HUES6 (cell line): ENCODE data around the gene SDK1.

Experiments
- H3K27ac ChIP-seq: 2 replicates; pipeline ENCODE4 v1.7.0; 2013; ENCODE audit warnings: low read depth, mild to moderate bottlenecking, low read length, inconsistent platforms
- H3K27me3 ChIP-seq: 2 replicates; pipeline ENCODE4 v1.6.1; 2013; ENCODE audit warnings: low read length; ENCODE audit not compliant: control insufficient read depth, insufficient read depth
- H3K36me3 ChIP-seq: 2 replicates; pipeline ENCODE4 v1.6.1; 2013; ENCODE audit warnings: low read length; ENCODE audit not compliant: control insufficient read depth, insufficient read depth
- H3K4me1 ChIP-seq: 2 replicates; pipeline ENCODE4 v1.6.1; 2013; ENCODE audit warnings: low read length; ENCODE audit not compliant: control insufficient read depth, insufficient read depth
- H3K4me3 ChIP-seq: 2 replicates; pipeline ENCODE4 v1.5.1; 2013; ENCODE audit warnings: low read depth, low read length
- H3K9ac ChIP-seq: one replicate; pipeline ENCODE4 v1.6.1; 2013; ENCODE audit warnings: mild to moderate bottlenecking, low read length
- H3K9me3 ChIP-seq: 2 replicates; pipeline ENCODE4 v1.6.1; 2013; ENCODE audit warnings: low read depth, low read length; ENCODE audit not compliant: control insufficient read depth, insufficient read depth

SDK1 gene

DNA sequence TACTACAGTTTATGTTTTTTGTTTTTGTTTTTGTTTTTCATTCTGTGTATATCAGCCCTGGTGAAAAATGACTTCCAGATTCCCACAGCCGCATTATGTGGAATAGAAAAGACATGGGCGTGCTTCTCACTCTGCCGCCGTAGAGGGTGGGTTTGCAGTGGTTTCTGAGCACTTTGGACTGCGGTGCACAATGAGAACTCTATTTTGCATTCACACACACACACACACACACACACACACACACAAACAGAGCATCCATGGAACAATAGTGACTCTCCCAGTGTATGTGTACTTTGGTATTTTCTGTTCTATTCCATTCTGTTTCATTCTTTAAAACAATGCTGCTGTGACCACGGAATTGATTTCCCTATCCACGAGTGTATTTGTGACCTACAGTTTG, 723.8 kb downstream of the SDK1 start:
- Histone ChIP-seq H3K4me3 (no peak overlapping the region), H3K27ac (no peak overlapping the region), H3K27me3 (no peaks in the 10 kb centered on the region), H3K9me3 (peaks cover 6% of the 10 kb centered on the region), H3K4me1 (no peaks in the 10 kb centered on the region), H3K36me3 (no peaks in the 10 kb centered on the region), H3K9ac (no peak overlapping the region)

- no peaks in the 10 kb centered on the region for H3K27me3 ChIP-seq
- peaks cover 6% of the 10 kb centered on the region; the same call in 1 of the 2 replicates for H3K9me3 ChIP-seq
- H3K4me1 ChIP-seq: no peaks in the 10 kb centered on the region
- H3K36me3 ChIP-seq: no peaks in the 10 kb centered on the region
- H3K27ac ChIP-seq: no peak overlapping the region
- no peak overlapping the region for H3K9ac ChIP-seq
- no peak overlapping the region for H3K4me3 ChIP-seq
These were observed 724.2 kb downstream of the SDK1 start for GRCh38 chr7:4025210-4025609.

DNA sequence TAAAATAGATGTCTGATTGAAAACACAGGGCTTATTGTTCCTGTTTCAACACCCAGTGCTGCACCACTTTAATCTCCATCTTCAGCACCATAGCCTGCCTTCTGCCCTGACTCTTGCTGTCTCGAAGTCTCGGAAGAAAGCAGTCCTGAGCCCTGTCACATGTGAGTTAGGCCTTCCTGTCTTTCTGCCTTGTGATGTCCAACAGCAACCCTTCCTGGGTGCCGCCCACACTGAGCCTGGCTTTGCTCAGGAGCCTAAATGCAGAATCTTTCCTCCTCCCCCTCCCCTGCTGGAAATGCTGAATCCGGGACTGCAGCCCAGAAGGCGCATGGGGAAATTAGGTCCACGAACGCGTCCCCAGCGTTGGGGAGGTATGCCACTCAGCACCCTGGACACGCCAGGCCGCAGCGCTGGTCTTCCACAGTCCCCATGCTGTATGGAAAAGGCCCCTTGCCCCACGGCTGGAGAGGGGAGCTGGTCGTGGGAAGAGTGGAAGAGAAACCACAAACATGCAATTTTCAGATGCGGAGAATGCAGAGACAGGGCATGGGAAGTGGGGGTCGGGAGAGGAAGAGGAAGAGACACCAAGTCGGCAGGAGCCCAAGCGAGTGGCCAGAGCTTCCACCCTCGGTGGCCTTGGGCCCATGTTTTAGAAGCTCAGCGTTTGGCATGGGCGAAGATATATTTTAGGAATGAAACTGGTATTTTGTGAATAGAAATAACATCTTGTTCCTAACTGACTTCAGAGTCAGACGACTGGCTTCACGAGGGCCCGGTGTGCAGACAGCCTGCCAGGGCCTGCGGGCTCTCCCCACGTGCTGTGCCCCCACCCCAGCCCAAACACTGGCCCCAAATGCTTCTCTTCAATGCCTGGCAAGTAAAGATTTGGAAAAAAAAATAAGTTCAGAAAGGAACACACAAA, 724.9 kb downstream of the SDK1 start:
- peaks cover 6% of the 10 kb centered on the region; the same call in 1 of the 2 replicates for H3K9me3 ChIP-seq
- H3K9ac ChIP-seq: no peak overlapping the region
- no peaks in the 10 kb centered on the region for H3K36me3 ChIP-seq
- H3K4me1 ChIP-seq: no peaks in the 10 kb centered on the region
- H3K4me3 ChIP-seq: no peak overlapping the region
- no peak overlapping the region for H3K27ac ChIP-seq
- H3K27me3 ChIP-seq: no peaks in the 10 kb centered on the region

GRCh38 chr7:4026941-4027486, 726.0 kb downstream of the SDK1 start:
- Histone ChIP-seq H3K9ac (no peak overlapping the region), H3K4me1 (no peaks in the 10 kb centered on the region), H3K27me3 (no peaks in the 10 kb centered on the region), H3K36me3 (no peaks in the 10 kb centered on the region), H3K27ac (no peak overlapping the region), H3K9me3 (no peaks in the 10 kb centered on the region), H3K4me3 (no peak overlapping the region)

GRCh38 chr7:4028221-4028620, 727.2 kb downstream of the SDK1 start:
- Histone ChIP-seq H3K9ac (no peak overlapping the region), H3K4me1 (no peaks in the 10 kb centered on the region), H3K27me3 (no peaks in the 10 kb centered on the region), H3K27ac (no peak overlapping the region), H3K36me3 (no peaks in the 10 kb centered on the region), H3K4me3 (no peak overlapping the region), H3K9me3 (no peaks in the 10 kb centered on the region)

GRCh38 chr7:4029941-4030340, 728.9 kb downstream of the SDK1 start:
- Histone ChIP-seq H3K27ac (no peak overlapping the region), H3K9ac (no peak overlapping the region), H3K4me1 (peaks cover 7% of the 10 kb centered on the region; the same call in 1 of the 2 replicates), H3K9me3 (no peaks in the 10 kb centered on the region), H3K4me3 (no peak overlapping the region), H3K36me3 (no peaks in the 10 kb centered on the region), H3K27me3 (no peaks in the 10 kb centered on the region)

DNA sequence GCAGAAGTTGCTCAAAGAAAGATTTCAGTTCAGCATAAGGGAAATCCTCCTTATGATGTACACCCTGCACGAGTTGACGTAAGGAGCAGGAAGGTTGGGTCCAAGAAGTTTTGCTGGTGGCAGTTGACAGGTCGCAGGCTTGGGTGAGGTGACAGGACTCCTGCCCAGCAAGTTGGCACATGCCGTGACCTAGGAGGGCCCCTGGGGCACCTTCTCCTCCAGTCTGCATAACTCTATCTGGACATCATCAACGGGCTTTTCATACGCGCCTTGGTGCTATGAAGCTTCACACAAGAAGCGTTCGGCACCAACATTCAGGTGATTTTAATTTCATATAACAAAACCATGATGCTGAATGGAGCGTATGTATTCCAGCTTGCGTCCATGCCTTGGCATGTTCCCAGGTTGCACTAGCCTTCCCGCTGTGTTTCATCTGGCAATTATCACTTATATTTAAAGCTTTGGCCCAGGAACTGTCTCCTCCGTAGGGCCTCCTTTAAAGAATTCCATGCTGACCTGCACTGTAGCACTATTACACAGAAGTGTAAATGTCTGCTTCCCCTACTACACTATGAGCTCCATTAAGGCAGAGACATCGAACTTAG, 729.4 kb downstream of the SDK1 start:
- no peak overlapping the region for H3K4me3 ChIP-seq
- no peak overlapping the region for H3K9ac ChIP-seq
- H3K27me3 ChIP-seq: no peaks in the 10 kb centered on the region
- H3K9me3 ChIP-seq: no peaks in the 10 kb centered on the region
- no peaks in the 10 kb centered on the region for H3K36me3 ChIP-seq
- H3K27ac ChIP-seq: no peak overlapping the region
- H3K4me1 ChIP-seq: peaks cover 7% of the 10 kb centered on the region; the same call in 1 of the 2 replicates

DNA sequence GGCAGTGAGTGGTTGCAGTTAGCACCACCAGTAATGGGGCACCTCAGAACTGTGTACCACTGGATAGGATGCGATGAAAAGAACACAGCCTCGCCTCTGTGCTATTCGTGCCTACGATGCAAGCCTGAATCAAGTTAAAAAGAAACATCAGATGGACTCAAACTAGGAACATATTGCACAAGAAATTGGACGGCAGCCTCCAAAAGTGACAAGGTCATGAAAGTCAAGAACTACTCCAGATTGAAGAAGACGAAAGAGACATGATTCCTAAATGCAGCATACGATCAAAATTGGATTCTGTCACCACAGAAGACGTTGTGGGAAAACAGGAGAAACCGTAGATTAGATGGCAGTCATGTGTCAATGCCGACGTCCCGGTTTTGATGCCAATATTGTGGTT, 732.9 kb downstream of the SDK1 start:
- H3K36me3 ChIP-seq: no peaks in the 10 kb centered on the region
- no peaks in the 10 kb centered on the region for H3K9me3 ChIP-seq
- no peak overlapping the region for H3K9ac ChIP-seq
- H3K4me3 ChIP-seq: no peak overlapping the region
- H3K4me1 ChIP-seq: peaks cover 7% of the 10 kb centered on the region; the same call in 1 of the 2 replicates
- no peaks in the 10 kb centered on the region for H3K27me3 ChIP-seq
- no peak overlapping the region for H3K27ac ChIP-seq

DNA sequence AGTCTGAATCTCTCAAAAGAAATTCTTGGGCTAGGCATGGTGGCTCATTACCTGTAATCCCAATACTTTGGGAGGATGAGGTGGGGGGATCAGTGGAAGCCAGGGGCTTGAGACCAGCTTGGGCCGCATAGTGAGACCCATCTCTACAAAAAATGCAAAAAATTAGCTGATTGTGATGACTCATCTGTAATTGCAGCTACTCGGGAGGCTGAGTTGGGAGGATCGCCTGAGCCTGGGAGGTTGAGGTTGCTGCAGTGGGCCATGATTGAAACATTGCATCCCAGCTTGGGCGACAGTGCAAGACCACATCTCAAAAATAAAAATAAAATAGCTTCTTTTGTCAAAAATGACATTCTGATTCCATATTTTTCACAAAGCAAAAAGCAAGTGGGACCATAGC, 736.3 kb downstream of the SDK1 start:
- Histone ChIP-seq H3K27ac (no peak overlapping the region), H3K36me3 (no peaks in the 10 kb centered on the region), H3K9ac (no peak overlapping the region), H3K9me3 (no peaks in the 10 kb centered on the region), H3K4me1 (peaks cover 29% of the 10 kb centered on the region), H3K27me3 (no peaks in the 10 kb centered on the region), H3K4me3 (no peak overlapping the region)

GRCh38 chr7:4037877-4038276, 736.8 kb downstream of the SDK1 start:
- H3K4me3 ChIP-seq: no peak overlapping the region
- H3K36me3 ChIP-seq: no peaks in the 10 kb centered on the region
- no peak overlapping the region for H3K27ac ChIP-seq
- no peak overlapping the region for H3K9ac ChIP-seq
- H3K9me3 ChIP-seq: no peaks in the 10 kb centered on the region
- no peaks in the 10 kb centered on the region for H3K27me3 ChIP-seq
- peaks cover 35% of the 10 kb centered on the region for H3K4me1 ChIP-seq
